Osteocyte (in vitro differentiated cells): ENCODE results near the gene WIF1. TPM values are rescaled to one million over a fixed set of nuclear protein-coding genes. Genes with fewer than 3 reads are reported as not detected.

ENCODE experiments used
- DNase-seq: peaks from one replicate; pipeline ENCODE4 v3.0.0; 2021; ENCODE audit warnings: mixed read lengths; ENCODE audit not compliant: unreplicated experiment; ENCODE audit errors: extremely low spot score
- H3K27ac Mint-ChIP-seq: one replicate; pipeline ENCODE4 v1.8.0; 2021; ENCODE audit warnings: mild to moderate bottlenecking, mixed read lengths; ENCODE audit not compliant: unreplicated experiment
- H3K27me3 Mint-ChIP-seq: one replicate; pipeline ENCODE4 v1.8.0; 2021; ENCODE audit warnings: mixed read lengths; ENCODE audit not compliant: unreplicated experiment
- H3K36me3 Mint-ChIP-seq: one replicate; pipeline ENCODE4 v1.8.0; 2021; ENCODE audit warnings: mixed read lengths; ENCODE audit not compliant: unreplicated experiment
- H3K4me1 Mint-ChIP-seq: one replicate; pipeline ENCODE4 v1.8.0; 2021; ENCODE audit warnings: mixed read lengths; ENCODE audit not compliant: unreplicated experiment
- H3K4me3 Mint-ChIP-seq: one replicate; pipeline ENCODE4 v1.8.0; 2021; ENCODE audit warnings: mild to moderate bottlenecking, moderate library complexity, mixed read lengths; ENCODE audit not compliant: unreplicated experiment
- H3K9me3 Mint-ChIP-seq: one replicate; pipeline ENCODE4 v1.8.0; 2021; ENCODE audit warnings: mixed read lengths; ENCODE audit not compliant: unreplicated experiment
- CTCF ChIP-seq: fragments of 200-600 bp; sonication (generic); IDR thresholded peaks from 2 replicates; pipeline ENCODE4 v1.5.0; 2021; ENCODE audit warnings: antibody characterized with exemption, mild to moderate bottlenecking, moderate library complexity
- long read RNA-seq: library from polyadenylated mRNA; unstranded; transcript quantifications from one replicate; pipeline ENCODE4 v2.0.0, GENCODE V29; 2021
- total RNA-seq: library from RNA; stranded (reverse); gene quantifications from 2 replicates; pipeline ENCODE4 v1.2.1, GENCODE V29; 2021

Gene WIF1
- total RNA-seq: not detected in 2 replicates
- long read RNA-seq: 0 reads

GRCh38 chr12:65121049-65121955 is at the start of gene WIF1:
TSS of gene WIF1 (minus strand) at chr12:65121305. CDS start at chr12:65121191, 114 bp downstream.
- no peak for DNase-seq
- no peaks in the 10 kb centered on the region for H3K36me3 Mint-ChIP-seq
- H3K4me1 Mint-ChIP-seq: peaks cover 7% of the 10 kb centered on the region
- peaks cover 53% of the 10 kb centered on the region for H3K27me3 Mint-ChIP-seq
- H3K4me3 Mint-ChIP-seq: peak within 1 kb of the TSS; percentile 10
- H3K9me3 Mint-ChIP-seq: no peaks in the 10 kb centered on the region
- no peak within 1 kb of the TSS for H3K27ac Mint-ChIP-seq
- peak; percentile 43 for TF ChIP-seq CTCF

GRCh38 chr12:65170209-65170881 is 49.2 kb upstream of the WIF1 start:
- DNase-seq: peak; percentile 87
- Mint-ChIP-seq H3K27me3 (peaks cover 11% of the 10 kb centered on the region), H3K27ac (peak overlapping the region; percentile 83), H3K36me3 (no peaks in the 10 kb centered on the region), H3K4me1 (peaks cover 34% of the 10 kb centered on the region), H3K4me3 (peak overlapping the region; percentile 98), H3K9me3 (no peaks in the 10 kb centered on the region)
- TF ChIP-seq CTCF: no peak

- H3K36me3 Mint-ChIP-seq: no peaks in the 10 kb centered on the region
- peak within 1 kb of the TSS; percentile 98 for H3K4me3 Mint-ChIP-seq
- H3K9me3 Mint-ChIP-seq: no peaks in the 10 kb centered on the region
- peak within 1 kb of the TSS; percentile 99 for H3K27ac Mint-ChIP-seq
- peak; percentile 94 for DNase-seq
- H3K4me1 Mint-ChIP-seq: peaks cover 34% of the 10 kb centered on the region
- H3K27me3 Mint-ChIP-seq: peaks cover 13% of the 10 kb centered on the region
- no peak for TF ChIP-seq CTCF
Measured at GRCh38 chr12:65169320-65170208, 48.5 kb upstream of the WIF1 start, which contains the start of gene LEMD3. TSS of gene LEMD3 (plus strand) at chr12:65169583. CDS start at chr12:65169597, 14 bp downstream.

DNA sequence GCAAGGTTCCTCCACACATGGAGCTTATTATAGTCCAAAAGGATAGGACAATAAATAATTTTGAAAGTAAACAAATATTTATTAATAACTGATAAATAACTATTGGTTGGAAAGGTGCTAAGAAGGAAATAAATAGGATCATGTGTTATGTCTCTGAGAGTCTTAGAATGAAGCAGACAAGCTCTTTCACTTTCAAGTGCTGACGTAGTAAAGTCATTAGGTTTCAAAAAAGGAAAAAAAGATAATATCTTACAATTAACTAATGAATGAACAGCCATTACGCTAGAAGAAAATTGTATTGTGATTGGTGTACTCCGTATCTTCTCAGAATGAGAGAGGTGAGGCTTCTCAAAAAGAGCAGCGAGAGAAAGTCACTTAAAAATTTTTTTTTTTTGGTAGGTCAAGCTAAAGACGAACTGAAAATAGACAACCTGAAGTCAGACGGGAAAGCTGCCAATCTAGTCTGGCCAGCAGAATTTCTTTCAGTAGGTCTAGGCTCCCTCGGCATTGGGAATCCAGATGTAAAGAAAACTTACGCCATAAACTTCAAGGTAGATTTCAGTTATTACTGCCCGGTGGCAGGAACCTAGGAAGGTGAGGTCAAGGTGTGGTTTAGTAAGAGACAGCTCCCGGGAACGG is 47.7 kb upstream of the WIF1 start:
- peaks cover 15% of the 10 kb centered on the region for H3K27me3 Mint-ChIP-seq
- H3K4me1 Mint-ChIP-seq: peaks cover 34% of the 10 kb centered on the region
- H3K27ac Mint-ChIP-seq: peak overlapping the region; percentile 99
- peak overlapping the region; percentile 98 for H3K4me3 Mint-ChIP-seq
- no peak for TF ChIP-seq CTCF
- no peaks in the 10 kb centered on the region for H3K36me3 Mint-ChIP-seq
- DNase-seq: no peak
- H3K9me3 Mint-ChIP-seq: no peaks in the 10 kb centered on the region
